Ecto neural progenitor cell (in vitro differentiated cells): ENCODE data around the gene LST1.

ENCODE experiments used
- DNase-seq: peaks from one replicate; pipeline ENCODE4 v3.0.0-alpha.2; 2018; ENCODE audit warnings: low spot score

LST1 gene

DNA sequence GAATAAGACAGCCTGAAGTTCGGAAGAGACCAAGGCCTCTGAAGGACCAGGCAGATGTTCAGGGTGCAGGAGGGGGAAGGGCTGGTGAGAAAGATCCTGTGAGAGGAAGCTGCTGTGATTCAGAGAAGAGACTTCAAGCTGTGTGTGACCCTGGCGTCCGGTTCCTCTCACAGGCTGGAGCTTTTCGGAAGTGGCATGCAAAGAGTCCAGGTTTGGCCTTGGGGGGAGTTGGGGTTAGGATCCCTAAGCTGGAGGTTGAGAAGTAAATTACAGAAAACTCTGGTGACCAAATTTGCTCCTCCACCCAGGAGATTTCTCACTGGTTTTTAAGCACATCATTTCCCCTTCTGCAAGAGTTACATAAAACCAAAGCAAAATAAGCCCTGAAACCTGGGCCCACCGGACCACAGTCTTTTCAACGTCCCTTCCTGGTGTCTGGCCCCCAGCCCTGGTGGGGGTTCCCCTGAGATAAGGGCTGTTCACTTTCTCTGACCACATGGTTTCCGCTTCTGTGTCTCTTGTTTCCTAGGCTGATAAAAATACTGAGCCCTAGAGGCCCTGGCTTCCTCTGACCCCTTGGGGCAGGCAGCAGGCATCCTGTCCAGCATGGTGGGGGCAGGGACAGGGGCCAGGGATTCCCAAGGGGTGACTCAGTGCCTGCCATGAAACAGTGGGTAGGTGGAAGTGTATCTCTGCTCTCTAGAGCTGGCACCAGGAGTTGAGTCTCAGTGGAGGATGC, 25.9 kb upstream of the LST1 start:
- no peak for DNase-seq

DNA sequence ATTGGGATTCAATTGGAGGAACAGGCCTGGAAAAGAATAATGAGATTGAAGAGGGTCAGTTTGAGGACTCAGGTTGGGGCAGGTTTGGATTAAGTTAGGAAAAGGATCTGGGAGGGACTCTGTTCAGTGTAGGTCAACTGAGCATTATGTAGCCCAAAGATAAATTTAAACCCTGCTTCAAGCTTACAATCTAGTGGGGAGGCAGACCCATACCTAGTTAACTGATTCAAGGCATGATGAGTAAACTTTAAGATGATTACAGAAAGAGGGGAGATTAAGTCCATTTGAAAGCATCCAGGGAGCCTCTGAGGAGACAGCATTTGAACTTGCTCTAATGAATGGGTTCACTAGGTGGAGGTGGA, 25.4 kb upstream of the LST1 start:
- no peak for DNase-seq

DNA sequence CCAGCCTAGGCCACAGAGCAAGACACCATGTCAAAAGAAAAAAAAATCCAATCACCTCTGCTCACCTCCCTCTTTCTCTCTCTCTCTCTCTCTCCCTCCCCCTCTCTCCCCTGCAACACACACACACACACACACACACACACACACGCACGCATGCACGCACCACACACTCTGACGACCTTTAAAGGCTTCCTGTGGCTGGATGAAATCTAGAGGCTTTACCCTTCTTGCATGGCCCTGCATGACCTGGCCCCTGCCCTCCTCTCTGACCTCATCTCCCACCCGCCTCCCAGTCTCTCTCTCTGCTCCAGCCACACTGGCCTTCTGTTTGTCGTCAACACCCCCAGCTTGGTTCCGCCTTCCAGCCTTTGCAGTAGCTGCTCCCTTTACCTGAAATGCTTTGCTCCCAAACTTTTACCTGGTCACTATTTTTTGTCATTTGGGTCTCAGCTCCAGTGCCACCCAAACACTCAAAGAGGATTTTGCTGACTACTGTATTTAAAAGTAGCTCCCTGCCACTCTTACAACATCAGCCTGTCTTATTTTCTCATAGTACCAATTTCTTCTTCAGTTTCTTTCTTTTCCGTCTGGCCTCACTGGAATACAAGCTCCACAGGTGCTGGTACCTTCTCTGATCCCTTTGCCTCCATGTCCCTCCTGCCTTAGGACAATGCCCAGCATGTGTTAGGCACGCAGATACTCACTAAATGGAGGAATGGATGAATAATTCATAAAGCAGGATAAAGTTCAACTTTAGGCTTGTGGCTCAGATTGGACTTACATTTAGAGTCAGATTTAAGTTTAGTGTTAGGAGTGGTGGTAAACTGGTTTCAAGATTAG, 18.3 kb upstream of the LST1 start:
- DNase-seq, result no peak

DNA sequence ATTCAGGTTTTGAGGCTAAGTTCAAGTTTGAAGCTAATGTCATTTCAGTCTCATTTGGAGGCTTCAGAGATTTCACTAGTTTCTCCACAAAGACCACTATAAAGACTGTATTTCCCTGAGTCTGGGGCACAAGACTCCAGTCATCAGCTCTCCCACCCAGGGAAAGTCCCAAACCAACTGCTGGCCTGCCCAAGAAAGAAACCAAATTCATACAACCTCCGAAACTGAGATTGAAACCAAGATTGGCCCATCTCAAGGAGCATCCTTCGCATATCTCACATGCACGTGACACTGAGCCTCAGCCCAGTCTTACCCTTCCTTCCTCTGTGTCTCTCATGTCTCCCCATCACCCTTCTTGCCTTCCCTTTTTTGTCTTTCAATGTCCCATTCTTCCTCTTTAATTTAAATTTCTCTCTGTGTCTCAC, 17.5 kb upstream of the LST1 start:
- no peak for DNase-seq

DNA sequence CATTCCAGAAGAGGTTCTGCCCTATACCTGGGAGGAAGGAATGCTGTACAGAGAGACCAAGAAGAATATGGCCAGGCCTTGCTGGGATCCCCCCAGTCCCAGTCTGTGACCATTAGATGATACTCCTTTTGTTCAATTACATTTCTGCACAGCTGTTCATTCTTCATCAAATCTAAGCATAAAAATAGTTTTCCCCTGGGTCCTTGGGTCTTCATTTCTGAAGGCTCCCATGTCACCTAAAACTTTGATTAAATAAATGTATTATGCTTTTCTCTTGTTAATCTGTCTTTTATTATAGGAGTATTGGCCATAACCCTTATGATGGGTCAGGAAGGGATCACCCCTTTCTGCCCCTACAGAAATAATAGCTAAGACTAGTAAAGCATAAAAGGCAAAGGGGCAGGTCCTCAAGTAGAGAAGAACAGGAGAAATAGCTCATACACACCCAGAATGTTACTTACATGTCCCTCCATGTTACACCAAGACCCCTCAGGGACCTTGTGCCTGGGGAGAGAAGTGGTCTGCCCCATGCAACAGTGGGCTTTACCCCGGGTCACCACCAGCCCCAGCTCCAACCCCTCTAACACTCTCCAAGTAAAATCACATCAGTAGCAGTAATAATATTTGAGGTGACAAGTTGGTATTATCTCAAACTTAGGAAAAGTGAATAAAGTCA, 16.1 kb upstream of the LST1 start:
- no peak for DNase-seq

DNA sequence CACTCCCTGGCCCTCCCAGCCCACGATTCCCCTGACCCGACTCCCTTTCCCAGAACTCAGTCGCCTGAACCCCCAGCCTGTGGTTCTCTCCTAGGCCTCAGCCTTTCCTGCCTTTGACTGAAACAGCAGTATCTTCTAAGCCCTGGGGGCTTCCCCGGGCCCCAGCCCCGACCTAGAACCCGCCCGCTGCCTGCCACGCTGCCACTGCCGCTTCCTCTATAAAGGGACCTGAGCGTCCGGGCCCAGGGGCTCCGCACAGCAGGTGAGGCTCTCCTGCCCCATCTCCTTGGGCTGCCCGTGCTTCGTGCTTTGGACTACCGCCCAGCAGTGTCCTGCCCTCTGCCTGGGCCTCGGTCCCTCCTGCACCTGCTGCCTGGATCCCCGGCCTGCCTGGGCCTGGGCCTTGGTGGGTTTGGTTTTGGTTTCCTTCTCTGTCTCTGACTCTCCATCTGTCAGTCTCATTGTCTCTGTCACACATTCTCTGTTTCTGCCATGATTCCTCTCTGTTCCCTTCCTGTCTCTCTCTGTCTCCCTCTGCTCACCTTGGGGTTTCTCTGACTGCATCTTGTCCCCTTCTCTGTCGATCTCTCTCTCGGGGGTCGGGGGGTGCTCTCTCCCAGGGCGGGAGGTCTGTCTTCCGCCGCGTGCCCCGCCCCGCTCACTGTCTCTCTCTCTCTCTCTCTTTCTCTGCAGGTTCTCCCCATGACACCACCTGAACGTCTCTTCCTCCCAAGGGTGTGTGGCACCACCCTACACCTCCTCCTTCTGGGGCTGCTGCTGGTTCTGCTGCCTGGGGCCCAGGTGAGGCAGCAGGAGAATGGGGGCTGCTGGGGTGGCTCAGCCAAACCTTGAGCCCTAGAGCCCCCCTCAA, 13.8 kb upstream of the LST1 start, which contains the start of gene LTA:
TSS of gene LTA (plus strand) at position 249 of the 871 bp plus-strand sequence. CDS start at position 703, 454 bp downstream.
- DNase-seq, result no peak

DNA sequence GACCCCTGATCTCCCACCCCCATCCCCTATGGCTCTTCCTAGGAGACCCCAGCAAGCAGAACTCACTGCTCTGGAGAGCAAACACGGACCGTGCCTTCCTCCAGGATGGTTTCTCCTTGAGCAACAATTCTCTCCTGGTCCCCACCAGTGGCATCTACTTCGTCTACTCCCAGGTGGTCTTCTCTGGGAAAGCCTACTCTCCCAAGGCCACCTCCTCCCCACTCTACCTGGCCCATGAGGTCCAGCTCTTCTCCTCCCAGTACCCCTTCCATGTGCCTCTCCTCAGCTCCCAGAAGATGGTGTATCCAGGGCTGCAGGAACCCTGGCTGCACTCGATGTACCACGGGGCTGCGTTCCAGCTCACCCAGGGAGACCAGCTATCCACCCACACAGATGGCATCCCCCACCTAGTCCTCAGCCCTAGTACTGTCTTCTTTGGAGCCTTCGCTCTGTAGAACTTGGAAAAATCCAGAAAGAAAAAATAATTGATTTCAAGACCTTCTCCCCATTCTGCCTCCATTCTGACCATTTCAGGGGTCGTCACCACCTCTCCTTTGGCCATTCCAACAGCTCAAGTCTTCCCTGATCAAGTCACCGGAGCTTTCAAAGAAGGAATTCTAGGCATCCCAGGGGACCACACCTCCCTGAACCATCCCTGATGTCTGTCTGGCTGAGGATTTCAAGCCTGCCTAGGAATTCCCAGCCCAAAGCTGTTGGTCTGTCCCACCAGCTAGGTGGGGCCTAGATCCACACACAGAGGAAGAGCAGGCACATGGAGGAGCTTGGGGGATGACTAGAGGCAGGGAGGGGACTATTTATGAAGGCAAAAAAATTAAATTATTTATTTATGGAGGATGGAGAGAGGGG, 12.6 kb upstream of the LST1 start:
- no peak for DNase-seq

DNA sequence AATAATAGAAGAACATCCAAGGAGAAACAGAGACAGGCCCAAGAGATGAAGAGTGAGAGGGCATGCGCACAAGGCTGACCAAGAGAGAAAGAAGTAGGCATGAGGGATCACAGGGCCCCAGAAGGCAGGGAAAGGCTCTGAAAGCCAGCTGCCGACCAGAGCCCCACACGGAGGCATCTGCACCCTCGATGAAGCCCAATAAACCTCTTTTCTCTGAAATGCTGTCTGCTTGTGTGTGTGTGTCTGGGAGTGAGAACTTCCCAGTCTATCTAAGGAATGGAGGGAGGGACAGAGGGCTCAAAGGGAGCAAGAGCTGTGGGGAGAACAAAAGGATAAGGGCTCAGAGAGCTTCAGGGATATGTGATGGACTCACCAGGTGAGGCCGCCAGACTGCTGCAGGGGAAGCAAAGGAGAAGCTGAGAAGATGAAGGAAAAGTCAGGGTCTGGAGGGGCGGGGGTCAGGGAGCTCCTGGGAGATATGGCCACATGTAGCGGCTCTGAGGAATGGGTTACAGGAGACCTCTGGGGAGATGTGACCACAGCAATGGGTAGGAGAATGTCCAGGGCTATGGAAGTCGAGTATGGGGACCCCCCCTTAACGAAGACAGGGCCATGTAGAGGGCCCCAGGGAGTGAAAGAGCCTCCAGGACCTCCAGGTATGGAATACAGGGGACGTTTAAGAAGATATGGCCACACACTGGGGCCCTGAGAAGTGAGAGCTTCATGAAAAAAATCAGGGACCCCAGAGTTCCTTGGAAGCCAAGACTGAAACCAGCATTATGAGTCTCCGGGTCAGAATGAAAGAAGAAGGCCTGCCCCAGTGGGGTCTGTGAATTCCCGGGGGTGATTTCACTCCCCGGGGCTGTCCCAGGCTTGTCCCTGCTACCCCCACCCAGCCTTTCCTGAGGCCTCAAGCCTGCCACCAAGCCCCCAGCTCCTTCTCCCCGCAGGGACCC, 11.7 kb upstream of the LST1 start:
- no peak for DNase-seq

DNA sequence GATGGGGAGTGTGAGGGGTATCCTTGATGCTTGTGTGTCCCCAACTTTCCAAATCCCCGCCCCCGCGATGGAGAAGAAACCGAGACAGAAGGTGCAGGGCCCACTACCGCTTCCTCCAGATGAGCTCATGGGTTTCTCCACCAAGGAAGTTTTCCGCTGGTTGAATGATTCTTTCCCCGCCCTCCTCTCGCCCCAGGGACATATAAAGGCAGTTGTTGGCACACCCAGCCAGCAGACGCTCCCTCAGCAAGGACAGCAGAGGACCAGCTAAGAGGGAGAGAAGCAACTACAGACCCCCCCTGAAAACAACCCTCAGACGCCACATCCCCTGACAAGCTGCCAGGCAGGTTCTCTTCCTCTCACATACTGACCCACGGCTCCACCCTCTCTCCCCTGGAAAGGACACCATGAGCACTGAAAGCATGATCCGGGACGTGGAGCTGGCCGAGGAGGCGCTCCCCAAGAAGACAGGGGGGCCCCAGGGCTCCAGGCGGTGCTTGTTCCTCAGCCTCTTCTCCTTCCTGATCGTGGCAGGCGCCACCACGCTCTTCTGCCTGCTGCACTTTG, 10.7 kb upstream of the LST1 start, which contains the start of gene TNF:
TSS of gene TNF (plus strand) at position 231 of the 567 bp plus-strand sequence. CDS start at position 408, 177 bp downstream.
- DNase-seq, result no peak

DNA sequence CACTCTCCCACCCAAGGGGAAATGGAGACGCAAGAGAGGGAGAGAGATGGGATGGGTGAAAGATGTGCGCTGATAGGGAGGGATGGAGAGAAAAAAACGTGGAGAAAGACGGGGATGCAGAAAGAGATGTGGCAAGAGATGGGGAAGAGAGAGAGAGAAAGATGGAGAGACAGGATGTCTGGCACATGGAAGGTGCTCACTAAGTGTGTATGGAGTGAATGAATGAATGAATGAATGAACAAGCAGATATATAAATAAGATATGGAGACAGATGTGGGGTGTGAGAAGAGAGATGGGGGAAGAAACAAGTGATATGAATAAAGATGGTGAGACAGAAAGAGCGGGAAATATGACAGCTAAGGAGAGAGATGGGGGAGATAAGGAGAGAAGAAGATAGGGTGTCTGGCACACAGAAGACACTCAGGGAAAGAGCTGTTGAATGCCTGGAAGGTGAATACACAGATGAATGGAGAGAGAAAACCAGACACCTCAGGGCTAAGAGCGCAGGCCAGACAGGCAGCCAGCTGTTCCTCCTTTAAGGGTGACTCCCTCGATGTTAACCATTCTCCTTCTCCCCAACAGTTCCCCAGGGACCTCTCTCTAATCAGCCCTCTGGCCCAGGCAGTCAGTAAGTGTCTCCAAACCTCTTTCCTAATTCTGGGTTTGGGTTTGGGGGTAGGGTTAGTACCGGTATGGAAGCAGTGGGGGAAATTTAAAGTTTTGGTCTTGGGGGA, 10.0 kb upstream of the LST1 start:
- DNase-seq, result no peak

DNA sequence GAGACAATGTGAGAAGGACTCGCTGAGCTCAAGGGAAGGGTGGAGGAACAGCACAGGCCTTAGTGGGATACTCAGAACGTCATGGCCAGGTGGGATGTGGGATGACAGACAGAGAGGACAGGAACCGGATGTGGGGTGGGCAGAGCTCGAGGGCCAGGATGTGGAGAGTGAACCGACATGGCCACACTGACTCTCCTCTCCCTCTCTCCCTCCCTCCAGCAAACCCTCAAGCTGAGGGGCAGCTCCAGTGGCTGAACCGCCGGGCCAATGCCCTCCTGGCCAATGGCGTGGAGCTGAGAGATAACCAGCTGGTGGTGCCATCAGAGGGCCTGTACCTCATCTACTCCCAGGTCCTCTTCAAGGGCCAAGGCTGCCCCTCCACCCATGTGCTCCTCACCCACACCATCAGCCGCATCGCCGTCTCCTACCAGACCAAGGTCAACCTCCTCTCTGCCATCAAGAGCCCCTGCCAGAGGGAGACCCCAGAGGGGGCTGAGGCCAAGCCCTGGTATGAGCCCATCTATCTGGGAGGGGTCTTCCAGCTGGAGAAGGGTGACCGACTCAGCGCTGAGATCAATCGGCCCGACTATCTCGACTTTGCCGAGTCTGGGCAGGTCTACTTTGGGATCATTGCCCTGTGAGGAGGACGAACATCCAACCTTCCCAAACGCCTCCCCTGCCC, 9.0 kb upstream of the LST1 start:
- no peak for DNase-seq

DNA sequence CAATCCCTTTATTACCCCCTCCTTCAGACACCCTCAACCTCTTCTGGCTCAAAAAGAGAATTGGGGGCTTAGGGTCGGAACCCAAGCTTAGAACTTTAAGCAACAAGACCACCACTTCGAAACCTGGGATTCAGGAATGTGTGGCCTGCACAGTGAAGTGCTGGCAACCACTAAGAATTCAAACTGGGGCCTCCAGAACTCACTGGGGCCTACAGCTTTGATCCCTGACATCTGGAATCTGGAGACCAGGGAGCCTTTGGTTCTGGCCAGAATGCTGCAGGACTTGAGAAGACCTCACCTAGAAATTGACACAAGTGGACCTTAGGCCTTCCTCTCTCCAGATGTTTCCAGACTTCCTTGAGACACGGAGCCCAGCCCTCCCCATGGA, 8.5 kb upstream of the LST1 start:
- DNase-seq, result no peak

DNA sequence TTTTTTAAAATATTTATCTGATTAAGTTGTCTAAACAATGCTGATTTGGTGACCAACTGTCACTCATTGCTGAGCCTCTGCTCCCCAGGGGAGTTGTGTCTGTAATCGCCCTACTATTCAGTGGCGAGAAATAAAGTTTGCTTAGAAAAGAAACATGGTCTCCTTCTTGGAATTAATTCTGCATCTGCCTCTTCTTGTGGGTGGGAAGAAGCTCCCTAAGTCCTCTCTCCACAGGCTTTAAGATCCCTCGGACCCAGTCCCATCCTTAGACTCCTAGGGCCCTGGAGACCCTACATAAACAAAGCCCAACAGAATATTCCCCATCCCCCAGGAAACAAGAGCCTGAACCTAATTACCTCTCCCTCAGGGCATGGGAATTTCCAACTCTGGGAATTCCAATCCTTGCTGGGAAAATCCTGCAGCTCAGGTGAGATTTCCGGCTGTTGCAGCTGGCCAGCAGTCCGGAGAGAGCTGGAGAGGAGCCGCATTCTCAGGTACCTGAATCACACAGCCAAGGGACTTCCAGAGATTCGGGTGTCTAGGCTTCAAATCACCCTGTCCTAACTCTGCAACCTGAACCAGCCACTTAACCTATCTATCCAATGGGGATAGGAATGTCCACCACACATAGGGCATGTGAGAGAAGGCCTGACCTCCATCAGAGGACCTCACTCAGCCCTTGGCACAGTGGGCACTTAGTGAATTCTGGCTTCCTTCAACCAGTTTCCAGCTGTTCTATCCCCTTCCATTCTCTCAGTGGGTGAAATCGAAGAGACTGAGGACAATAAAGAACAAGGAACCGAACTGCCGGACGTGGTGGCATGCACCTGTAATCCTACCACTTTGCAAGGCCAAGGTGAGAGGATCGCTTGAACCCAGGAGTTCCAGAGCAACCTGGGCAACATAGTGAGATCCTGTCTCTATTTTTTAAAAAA, 7.6 kb upstream of the LST1 start:
- DNase-seq, result no peak

DNA sequence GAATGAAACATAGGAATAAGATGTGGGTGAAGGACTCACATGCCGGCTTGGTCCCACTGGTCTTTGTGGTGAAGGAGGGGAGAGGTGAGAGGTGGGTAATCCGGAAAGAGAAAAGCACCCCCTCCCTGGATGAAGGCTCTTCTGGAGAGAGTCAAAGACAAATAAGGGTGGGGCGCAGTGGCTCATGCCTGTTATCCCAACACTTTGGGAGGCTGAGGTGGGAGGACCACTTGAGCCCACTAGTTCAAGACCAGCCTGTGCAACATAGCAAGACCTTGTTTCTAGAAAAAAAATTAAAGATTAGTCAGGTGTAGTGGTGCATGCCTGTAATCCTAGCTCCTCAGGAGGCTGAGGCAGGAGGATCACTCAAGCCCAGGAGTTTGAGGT, 7.0 kb upstream of the LST1 start:
- no peak for DNase-seq

DNA sequence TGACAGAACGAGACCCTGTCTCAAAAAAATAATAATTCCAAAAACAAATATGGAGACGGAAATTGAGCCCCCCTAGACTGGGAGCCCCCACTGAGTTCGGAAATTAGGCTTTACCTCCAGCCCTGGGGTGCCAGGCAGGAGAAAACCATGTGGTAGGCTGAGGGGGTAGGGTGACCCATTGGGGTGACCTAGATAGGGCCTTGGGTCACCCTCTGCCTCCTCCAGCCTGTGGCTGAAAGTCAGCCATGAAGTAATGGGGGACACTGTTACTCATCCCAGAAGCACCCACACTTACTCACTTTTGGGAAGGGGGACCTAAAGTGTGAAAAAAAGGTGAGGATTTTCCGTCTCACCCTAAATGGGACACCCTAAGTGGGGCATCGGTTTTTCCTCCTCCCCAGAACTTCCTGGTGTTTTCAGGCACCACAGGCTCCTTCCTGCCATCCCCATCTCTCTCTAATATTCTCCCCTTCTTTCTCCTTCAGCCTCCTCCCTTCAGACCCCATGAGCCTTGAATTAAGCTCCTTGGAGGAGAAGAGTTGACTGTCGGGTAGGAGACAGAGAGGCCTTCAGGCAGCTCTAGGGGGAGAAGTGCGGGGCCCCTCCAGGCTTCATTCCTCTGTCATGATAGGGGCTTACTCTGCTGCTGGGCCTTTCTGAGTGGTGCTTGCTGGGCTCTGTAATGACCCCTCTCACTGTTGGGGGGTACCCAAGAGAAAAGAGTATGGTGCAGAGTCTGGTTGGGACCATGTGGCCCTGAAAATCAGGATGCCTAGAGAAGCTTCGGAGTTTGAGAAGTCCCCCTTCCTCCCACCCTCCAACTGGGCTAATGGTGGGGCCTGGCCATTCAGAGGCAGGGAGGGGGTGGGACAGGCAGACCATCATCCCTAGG, 6.3 kb upstream of the LST1 start:
- DNase-seq, result no peak

DNA sequence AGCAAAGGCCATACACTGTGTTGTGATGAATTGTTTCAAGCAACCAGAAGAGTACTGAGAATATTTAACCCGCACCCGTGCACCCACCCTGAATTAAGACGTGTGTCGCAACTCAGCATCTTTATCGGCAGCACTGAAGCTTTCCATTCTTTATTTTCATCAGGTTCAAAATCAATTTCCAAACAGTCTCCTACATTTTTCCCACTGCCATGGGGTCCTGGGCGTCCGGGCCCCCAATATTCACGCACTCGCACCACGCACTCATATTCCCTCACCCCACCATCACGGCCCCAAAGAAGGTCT, 5.7 kb upstream of the LST1 start:
- DNase-seq, result no peak
